G401.6 (cell line): ENCODE results near the gene OCEL1.
"Not testable (repeated sequence)": the region's sequence is repeated elsewhere in the genome, so short reads cannot be mapped to it uniquely, and the experiment has no call there.

Source experiments
- FAIRE-seq: peaks from 2 replicates; lab custom pipeline; 2012; peaks lifted over from hg19 to GRCh38; lab: Jason Lieb, UNC

The OCEL1 gene

GRCh38 chr19:17226002-17226933, at the start of gene OCEL1:
Gene OCEL1 (plus strand): TSS chr19:17226226. CDS start chr19:17226248, 22 bp downstream.
- peak; percentile 97 for FAIRE-seq

- FAIRE-seq: no peak
Measured at GRCh38 chr19:17178291-17178690, 47.7 kb upstream of the OCEL1 start.

GRCh38 chr19:17180997-17181702, 44.9 kb upstream of the OCEL1 start:
- no peak for FAIRE-seq

- FAIRE-seq: no peak
Measured at GRCh38 chr19:17183271-17183761, 42.7 kb upstream of the OCEL1 start.

- FAIRE-seq: no peak
Measured at GRCh38 chr19:17183858-17184321, 42.1 kb upstream of the OCEL1 start.

- no peak for FAIRE-seq
Measured at GRCh38 chr19:17184371-17184841, 41.6 kb upstream of the OCEL1 start.

- FAIRE-seq: no peak
Measured at GRCh38 chr19:17185590-17185989, 40.4 kb upstream of the OCEL1 start.

- not testable (repeated sequence) for FAIRE-seq
Measured at GRCh38 chr19:17191736-17192135, 34.3 kb upstream of the OCEL1 start.

GRCh38 chr19:17192751-17193150, 33.3 kb upstream of the OCEL1 start:
- FAIRE-seq: no peak

GRCh38 chr19:17194608-17195007, 31.4 kb upstream of the OCEL1 start:
- FAIRE-seq: no peak

- FAIRE-seq: no peak
Measured at GRCh38 chr19:17195106-17195505, 30.9 kb upstream of the OCEL1 start.

- FAIRE-seq: no peak
Measured at GRCh38 chr19:17196610-17197009, 29.4 kb upstream of the OCEL1 start.

- no peak for FAIRE-seq
Measured at GRCh38 chr19:17197666-17198065, 28.4 kb upstream of the OCEL1 start.

GRCh38 chr19:17200408-17201079, 25.5 kb upstream of the OCEL1 start:
- no peak for FAIRE-seq

- no peak for FAIRE-seq
Measured at GRCh38 chr19:17202249-17202648, 23.8 kb upstream of the OCEL1 start.

- FAIRE-seq: no peak
Measured at GRCh38 chr19:17202713-17203112, 23.3 kb upstream of the OCEL1 start.

- no peak for FAIRE-seq
Measured at GRCh38 chr19:17205237-17206140, 20.5 kb upstream of the OCEL1 start.

- no peak for FAIRE-seq
Measured at GRCh38 chr19:17206736-17207581, 19.1 kb upstream of the OCEL1 start.

- FAIRE-seq: peak; percentile 93
Measured at GRCh38 chr19:17209126-17210036, 16.6 kb upstream of the OCEL1 start.
